Right renal pelvis (tissue), 4 donors: Measurements from ENCODE around the gene KRT81. TPM values are rescaled to one million over a fixed set of nuclear protein-coding genes. Genes with fewer than 3 reads are reported as not detected.
"Not testable (repeated sequence)": the region's sequence is repeated elsewhere in the genome, so short reads cannot be mapped to it uniquely, and the experiment has no call there.

Experiments used
- DNase-seq, 4 donors: peaks; one replicate each; pipeline ENCODE4 v3.0.0-alpha.2; 2013; ENCODE audit warnings: low read depth in 4 of 4, low spot score in 3 of 4, missing footprints in 1 of 4
- polyA plus RNA-seq, 4 donors: library from polyadenylated mRNA; unstranded; fragments of 120-200 nt; gene quantifications; one replicate each; pipeline ENCODE4 v1.2.1, GENCODE V29; 2013; ENCODE audit not compliant: insufficient read length in 4 of 4

KRT81 gene
- polyA plus RNA-seq, 4 donors = 0.13 TPM; not detected in 3

GRCh38 chr12:52300796-52301691 is 9.7 kb upstream of the KRT81 start:
- DNase-seq = no peak

GRCh38 chr12:52298677-52299190 is 7.4 kb upstream of the KRT81 start:
- DNase-seq = no peak

GRCh38 chr12:52296572-52297215 is 5.4 kb upstream of the KRT81 start:
- no peak for DNase-seq

- DNase-seq = no peak
Measured at GRCh38 chr12:52295663-52296062, 4.3 kb upstream of the KRT81 start.

- DNase-seq = no peak
Measured at GRCh38 chr12:52294803-52295202, 3.5 kb upstream of the KRT81 start.

- DNase-seq = no peak
Measured at GRCh38 chr12:52293926-52294325, 2.6 kb upstream of the KRT81 start.

- not testable (repeated sequence) for DNase-seq
Measured at GRCh38 chr12:52290483-52291134, 725 bp downstream of the KRT81 start.

- not testable (repeated sequence) for DNase-seq
Measured at GRCh38 chr12:52287816-52288805, 3.2 kb downstream of the KRT81 start.

- DNase-seq = not testable (repeated sequence)
Measured at GRCh38 chr12:52286857-52287785, 4.2 kb downstream of the KRT81 start.

- no peak for DNase-seq
Measured at GRCh38 chr12:52285851-52286530, 5.3 kb downstream of the KRT81 start.

GRCh38 chr12:52285172-52285745 is 6.1 kb downstream of the KRT81 start:
- no peak for DNase-seq

- DNase-seq = no peak
Measured at GRCh38 chr12:52284562-52285171, 6.7 kb downstream of the KRT81 start.

GRCh38 chr12:52280796-52281560 is 10.4 kb downstream of the KRT81 start:
- no peak for DNase-seq

- DNase-seq = no peak
Measured at GRCh38 chr12:52280319-52280795, 11.0 kb downstream of the KRT81 start.

GRCh38 chr12:52279422-52280318 is 11.7 kb downstream of the KRT81 start:
- no peak for DNase-seq
